NCI-H1417 treated with DMSO at 0.1 percent for 48 hours (cell line): ENCODE data around the gene OR8G5.
"Not testable (repeated sequence)": the region's sequence is repeated elsewhere in the genome, so short reads cannot be mapped to it uniquely, and the experiment has no call there.

Experiments used
- DNase-seq: peaks from one replicate; lab custom pipeline; 2025; lab: John Stamatoyannopoulos, UW

Gene OR8G5

GRCh38 chr11:124256076-124256475, at the start of gene OR8G5:
Gene OR8G5 (plus strand): TSS chr11:124256376. CDS start chr11:124264932, 8,556 bp downstream.
- DNase-seq = no peak

- DNase-seq = no peak
These were observed 48.9 kb upstream of the OR8G5 start for GRCh38 chr11:124207102-124207792.

- no peak for DNase-seq
These were observed 46.3 kb upstream of the OR8G5 start for GRCh38 chr11:124209824-124210357.

- no peak for DNase-seq
These were observed 45.8 kb upstream of the OR8G5 start for GRCh38 chr11:124210421-124210820.

- DNase-seq = no peak
These were observed 44.9 kb upstream of the OR8G5 start for GRCh38 chr11:124211321-124211720.

- no peak for DNase-seq
These were observed 42.1 kb upstream of the OR8G5 start for GRCh38 chr11:124214027-124214426.

GRCh38 chr11:124219126-124219525, 37.0 kb upstream of the OR8G5 start:
- no peak for DNase-seq

GRCh38 chr11:124222407-124222806, 33.8 kb upstream of the OR8G5 start:
- DNase-seq = no peak

GRCh38 chr11:124224618-124225423, 31.4 kb upstream of the OR8G5 start:
- DNase-seq = not testable (repeated sequence)

- DNase-seq = no peak
These were observed 30.7 kb upstream of the OR8G5 start for GRCh38 chr11:124225471-124225870.

- no peak for DNase-seq
These were observed 22.8 kb upstream of the OR8G5 start for GRCh38 chr11:124233376-124233775.

GRCh38 chr11:124238512-124238911, 17.7 kb upstream of the OR8G5 start:
- no peak for DNase-seq

- no peak for DNase-seq
These were observed 15.4 kb upstream of the OR8G5 start, which contains the start of gene OR8G1 for GRCh38 chr11:124240621-124241397. Gene OR8G1 (plus strand): TSS chr11:124241095. CDS start chr11:124249676, 8,581 bp downstream.

- DNase-seq = not testable (repeated sequence)
These were observed 6.3 kb upstream of the OR8G5 start for GRCh38 chr11:124249869-124250268.

GRCh38 chr11:124265041-124265440, 8.9 kb downstream of the OR8G5 start:
- DNase-seq = not testable (repeated sequence)

- DNase-seq = not testable (repeated sequence)
These were observed 14.7 kb downstream of the OR8G5 start for GRCh38 chr11:124270886-124271285.

GRCh38 chr11:124274000-124274399, 17.8 kb downstream of the OR8G5 start:
- no peak for DNase-seq

- no peak for DNase-seq
These were observed 19.9 kb downstream of the OR8G5 start for GRCh38 chr11:124276081-124276480.

- no peak for DNase-seq
These were observed 21.0 kb downstream of the OR8G5 start for GRCh38 chr11:124277207-124277606.

GRCh38 chr11:124277804-124278203, 21.6 kb downstream of the OR8G5 start:
- DNase-seq = no peak

- no peak for DNase-seq
These were observed 22.1 kb downstream of the OR8G5 start for GRCh38 chr11:124278261-124278660.
